Right lobe of liver (tissue), 4 donors: ENCODE measurements around the gene RBP2.

Experiments used
- CTCF ChIP-seq, 4 donors: fragments of 200-600 bp in 3 of 4; fragments of 450-650 bp in 1 of 4; IDR thresholded peaks; one replicate each; pipeline versions ENCODE4 v1.5.1 to v1.8.0; 2016 to 2022; ENCODE audit warnings: antibody characterized with exemption in 4 of 4, mild to moderate bottlenecking in 2 of 4
- POLR2A ChIP-seq: fragments of 450-650 bp; IDR thresholded peaks from one replicate; pipeline ENCODE4 v1.6.1; 2017; ENCODE audit warnings: antibody characterized with exemption, mild to moderate bottlenecking
- donor health status: DM: no; HTN: no; CAD: no.
- donor health status: DM: no; HTN: no; CAD: no.
- donor health status: DM: no; HTN: yes; CAD: no.

GRCh38 chr3:139460529-139460928 lies 15.8 kb downstream of the RBP2 start:
- no peak for TF ChIP-seq CTCF (IDR thresholded peaks at IDR 0.05)
- TF ChIP-seq POLR2A: no peak
